ENCODE results near the gene PTPRG.

The PTPRG gene

GRCh38 chr3:62109534-62109933, 548.2 kb downstream of the PTPRG start:
- no peak overlapping the region for H3K4me2 ChIP-seq (ENCODE audit: low read length)
- H2AFZ ChIP-seq (ENCODE audit: low read depth, low read length): no peak overlapping the region
- H3K4me1 ChIP-seq (ENCODE audit: low read length): peaks cover 4% of the 10 kb centered on the region
- H3K27ac ChIP-seq (ENCODE audit: low read length): no peak overlapping the region
- no peaks in the 10 kb centered on the region for H3K36me3 ChIP-seq (replicated peaks; ENCODE audit: low read depth, low read length)
- no peaks in the 10 kb centered on the region for H3K9me3 ChIP-seq (ENCODE audit: insufficient read depth, low read length)
- H3K27me3 ChIP-seq (ENCODE audit: low read depth, low read length): no peaks in the 10 kb centered on the region
- no peak overlapping the region for H3K4me3 ChIP-seq (ENCODE audit: low read length)
- no peaks in the 10 kb centered on the region for H3K79me2 ChIP-seq (ENCODE audit: low read length)
- no peaks in the 10 kb centered on the region for H4K20me1 ChIP-seq (ENCODE audit: insufficient read depth, low read length)
- no peak overlapping the region for H3K9ac ChIP-seq (ENCODE audit: low read length)
- TF ChIP-seq EZH2phosphoT487 (IDR thresholded peaks at IDR 0.05; ENCODE audit: low read depth) (no peak), CTCF (IDR thresholded peaks at IDR 0.05; ENCODE audit: low read depth, low read length) (peak; percentile 24)

DNA sequence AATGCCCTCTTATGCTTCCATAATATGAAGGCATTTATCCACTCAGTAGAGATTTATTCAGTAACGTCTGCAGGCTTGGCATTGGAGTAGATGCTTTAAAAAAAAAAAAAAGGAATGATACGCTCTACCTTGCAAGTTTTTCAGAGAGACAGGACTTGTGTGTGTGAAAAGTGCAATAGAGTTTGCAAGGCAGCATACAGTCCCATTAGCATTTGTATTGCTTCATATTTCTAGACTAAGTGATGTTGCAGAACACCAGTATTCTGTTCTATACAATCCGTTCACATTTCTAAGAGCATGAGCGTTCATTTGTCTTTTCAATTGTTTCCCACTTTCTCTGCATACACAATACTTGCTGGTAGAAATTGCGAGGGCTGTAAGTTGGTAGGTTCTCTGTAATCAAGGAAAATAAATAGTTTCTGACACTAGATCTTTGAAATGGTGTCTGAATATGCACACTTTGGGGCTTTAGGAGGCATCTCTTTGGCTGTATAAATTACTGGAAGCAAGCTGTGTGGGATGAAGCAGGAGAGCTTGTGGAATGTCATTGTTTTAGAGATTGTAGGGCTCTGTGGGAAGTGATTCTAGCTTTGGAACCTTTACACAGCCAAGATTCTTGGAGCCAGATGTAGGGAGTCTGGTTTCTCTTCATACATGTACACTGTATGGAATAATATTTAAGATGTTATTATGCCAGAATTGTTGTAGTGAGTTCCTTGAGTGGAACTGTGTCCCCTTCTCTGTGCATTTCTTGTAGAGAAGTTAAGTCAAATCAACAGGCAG, 549.3 kb downstream of the PTPRG start:
- Histone ChIP-seq H3K4me2 (ENCODE audit: low read length) (no peak overlapping the region), H4K20me1 (ENCODE audit: insufficient read depth, low read length) (no peaks in the 10 kb centered on the region), H3K79me2 (ENCODE audit: low read length) (no peaks in the 10 kb centered on the region), H3K4me1 (ENCODE audit: low read length) (peaks cover 4% of the 10 kb centered on the region), H3K36me3 (replicated peaks; ENCODE audit: low read depth, low read length) (no peaks in the 10 kb centered on the region), H3K27ac (ENCODE audit: low read length) (no peak overlapping the region), H3K4me3 (ENCODE audit: low read length) (no peak overlapping the region), H3K9me3 (ENCODE audit: insufficient read depth, low read length) (no peaks in the 10 kb centered on the region), H3K9ac (ENCODE audit: low read length) (no peak overlapping the region), H2AFZ (ENCODE audit: low read depth, low read length) (no peak overlapping the region), H3K27me3 (ENCODE audit: low read depth, low read length) (no peaks in the 10 kb centered on the region)
- TF ChIP-seq EZH2phosphoT487 (IDR thresholded peaks at IDR 0.05; ENCODE audit: low read depth) (no peak), CTCF (IDR thresholded peaks at IDR 0.05; ENCODE audit: low read depth, low read length) (no peak)

- H3K4me2 ChIP-seq (ENCODE audit: low read length): no peak overlapping the region
- H3K9ac ChIP-seq (ENCODE audit: low read length): no peak overlapping the region
- no peaks in the 10 kb centered on the region for H3K9me3 ChIP-seq (ENCODE audit: insufficient read depth, low read length)
- no peak for TF ChIP-seq EZH2phosphoT487 (IDR thresholded peaks at IDR 0.05; ENCODE audit: low read depth)
- TF ChIP-seq CTCF (IDR thresholded peaks at IDR 0.05; ENCODE audit: low read depth, low read length): no peak
- peaks cover 11% of the 10 kb centered on the region for H3K4me1 ChIP-seq (ENCODE audit: low read length)
- no peaks in the 10 kb centered on the region for H3K79me2 ChIP-seq (ENCODE audit: low read length)
- H3K27me3 ChIP-seq (ENCODE audit: low read depth, low read length): no peaks in the 10 kb centered on the region
- H3K27ac ChIP-seq (ENCODE audit: low read length): no peak overlapping the region
- no peak overlapping the region for H3K4me3 ChIP-seq (ENCODE audit: low read length)
- H2AFZ ChIP-seq (ENCODE audit: low read depth, low read length): no peak overlapping the region
- H3K36me3 ChIP-seq (replicated peaks; ENCODE audit: low read depth, low read length): no peaks in the 10 kb centered on the region
- no peaks in the 10 kb centered on the region for H4K20me1 ChIP-seq (ENCODE audit: insufficient read depth, low read length)
Observed at GRCh38 chr3:62113092-62113491, 551.7 kb downstream of the PTPRG start.

- Histone ChIP-seq H3K9ac (ENCODE audit: low read length) (no peak overlapping the region), H3K27me3 (ENCODE audit: low read depth, low read length) (no peaks in the 10 kb centered on the region), H3K79me2 (ENCODE audit: low read length) (no peaks in the 10 kb centered on the region), H3K4me3 (ENCODE audit: low read length) (no peak overlapping the region), H3K27ac (ENCODE audit: low read length) (no peak overlapping the region), H2AFZ (ENCODE audit: low read depth, low read length) (no peak overlapping the region), H3K36me3 (replicated peaks; ENCODE audit: low read depth, low read length) (no peaks in the 10 kb centered on the region), H4K20me1 (ENCODE audit: insufficient read depth, low read length) (no peaks in the 10 kb centered on the region), H3K9me3 (ENCODE audit: insufficient read depth, low read length) (no peaks in the 10 kb centered on the region), H3K4me2 (ENCODE audit: low read length) (no peak overlapping the region), H3K4me1 (ENCODE audit: low read length) (peaks cover 8% of the 10 kb centered on the region)
- TF ChIP-seq CTCF (IDR thresholded peaks at IDR 0.05; ENCODE audit: low read depth, low read length) (no peak), EZH2phosphoT487 (IDR thresholded peaks at IDR 0.05; ENCODE audit: low read depth) (no peak)
Observed at GRCh38 chr3:62114763-62115162, 553.4 kb downstream of the PTPRG start.

All from OCI-LY3 (cell line).